Panc1 (cell line): Measurements from ENCODE around the gene PRSS33. TPM values are rescaled to one million over a fixed set of nuclear protein-coding genes. Genes with fewer than 3 reads are reported as not detected.

Experiments used
- ATAC-seq: fragments of 200-7000 bp; cut with Tn5 transposase; 2 replicates; pipeline ENCODE4 v1.9.1; 2020; ENCODE audit warnings: mild to moderate bottlenecking, moderate library complexity
- BruUV-seq: library from RNA; stranded (reverse); fragments of 400-500 nt; replicated peaks from 2 replicates; lab custom pipeline; 2021; lab: Mats Ljungman, UMichigan
- CTCF ChIA-PET: fragments of 300-600 bp; sonication (Branson Sonifier 250); formaldehyde crosslinking; loops from one replicate; lab custom pipeline; 2022; ENCODE audit warnings: antibody characterized with exemption; lab: Charles Lee
- POLR2A ChIA-PET: fragments of 300-600 bp; sonication (Branson Sonifier 250); formaldehyde crosslinking; loops from one replicate; lab custom pipeline; 2022; ENCODE audit warnings: antibody characterized with exemption; lab: Charles Lee
- DNase-seq: peaks from one replicate; pipeline ENCODE4 v3.0.0-alpha.2; 2010; ENCODE audit warnings: low read depth, low spot score
- H3K27ac ChIP-seq: 2 replicates; pipeline ENCODE4 v1.5.1; 2011; ENCODE audit warnings: mild to moderate bottlenecking, low read length, inconsistent platforms
- H3K27me3 ChIP-seq: fragments of 200-500 bp; sonication (Bioruptor generic); 2 replicates; pipeline ENCODE4 v1.6.0; 2014; ENCODE audit warnings: low read length, inconsistent platforms; ENCODE audit not compliant: control insufficient read depth, insufficient read depth
- H3K36me3 ChIP-seq: fragments of 200-500 bp; sonication (Bioruptor generic); 2 replicates; pipeline ENCODE4 v1.5.1; 2014; ENCODE audit warnings: inconsistent platforms, mild to moderate bottlenecking, low read length, moderate library complexity; ENCODE audit not compliant: control insufficient read depth, insufficient read depth
- H3K4me1 ChIP-seq: 2 replicates; pipeline ENCODE4 v1.5.1; 2011; ENCODE audit warnings: inconsistent platforms, mild to moderate bottlenecking, low read length, moderate library complexity; ENCODE audit not compliant: control insufficient read depth, insufficient read depth
- H3K4me3 ChIP-seq, 2 experiments: 2 replicates each; pipeline ENCODE4 v1.5.1; 2011 to 2012; ENCODE audit warnings: low read depth in 2 of 2, low read length in 2 of 2, mild to moderate bottlenecking in 2 of 2, inconsistent platforms in 1 of 2, moderate library complexity in 1 of 2
- H3K9me3 ChIP-seq: fragments of 200-500 bp; sonication (Bioruptor generic); 2 replicates; pipeline ENCODE4 v1.5.1; 2014; ENCODE audit warnings: low read depth, mild to moderate bottlenecking, inconsistent platforms, low read length, moderate library complexity; ENCODE audit not compliant: control insufficient read depth, insufficient read depth
- CTCF ChIP-seq: fragments of 450-650 bp; IDR thresholded peaks from 2 replicates; pipeline ENCODE4 v1.5.1; 2017; ENCODE audit warnings: mild to moderate bottlenecking
- POLR2AphosphoS5 ChIP-seq: IDR thresholded peaks from 2 replicates; pipeline ENCODE4 v1.6.1; 2012; ENCODE audit warnings: mild to moderate bottlenecking, low read depth, low read length, moderate library complexity
- SIN3A ChIP-seq: IDR thresholded peaks from 2 replicates; pipeline ENCODE4 v1.6.1; 2012; ENCODE audit warnings: low read depth, mild to moderate bottlenecking, low read length, moderate library complexity, borderline replicate concordance; ENCODE audit not compliant: insufficient read depth
- TCF7L2 ChIP-seq: IDR thresholded peaks from 2 replicates; pipeline ENCODE4 v1.6.1; 2011; ENCODE audit warnings: mild to moderate bottlenecking, low read depth, low read length, inconsistent platforms
- in situ Hi-C: cut with HindIII; loops from 2 replicates; pipeline ENCODE4 v1.10.0; 2016; ENCODE audit warnings: low sequenced_read_pairs, low pct_unique_long_range_greater_than_20kb
- intact Hi-C: fragments of 100-400 bp; cut with micrococcal nuclease; formaldehyde crosslinking; loops from one replicate; pipeline ENCODE4 v1.10.0; 2022; ENCODE audit not compliant: unreplicated experiment
- total RNA-seq: library from RNA; stranded (reverse); gene quantifications from one replicate; pipeline ENCODE4 v1.2.1, GENCODE V29; 2021; ENCODE audit not compliant: unreplicated experiment
- TF ChIP-seq, protein P1 (sequence below), 2 experiments: IDR thresholded peaks; 2 replicates each; pipeline ENCODE4 v1.6.1; 2011 to 2012; ENCODE audit warnings: low read depth in 2 of 2, control low read depth in 1 of 2, low read length in 1 of 2, mild to moderate bottlenecking in 1 of 2, moderate library complexity in 1 of 2; ENCODE audit not compliant: insufficient read depth in 1 of 2

Gene PRSS33
- total RNA-seq, 1 experiment from 2014 or later, result 0.59 TPM

- intact Hi-C loops (no loop called here), in situ Hi-C loops (no loop called here)
- peaks cover 16% of the 10 kb centered on the region; the same call in 1 of the 2 replicates for H3K9me3 ChIP-seq
- H3K36me3 ChIP-seq, result no peaks in the 10 kb centered on the region
- no peak overlapping the region for H3K27ac ChIP-seq
- no peak overlapping the region for H3K4me3 ChIP-seq
- CTCF ChIA-PET, result no interaction called here
- TF ChIP-seq POLR2AphosphoS5, result no peak
- no peak for TF ChIP-seq CTCF
- TF ChIP-seq TCF7L2, result no peak
- TF ChIP-seq, protein P1, sequence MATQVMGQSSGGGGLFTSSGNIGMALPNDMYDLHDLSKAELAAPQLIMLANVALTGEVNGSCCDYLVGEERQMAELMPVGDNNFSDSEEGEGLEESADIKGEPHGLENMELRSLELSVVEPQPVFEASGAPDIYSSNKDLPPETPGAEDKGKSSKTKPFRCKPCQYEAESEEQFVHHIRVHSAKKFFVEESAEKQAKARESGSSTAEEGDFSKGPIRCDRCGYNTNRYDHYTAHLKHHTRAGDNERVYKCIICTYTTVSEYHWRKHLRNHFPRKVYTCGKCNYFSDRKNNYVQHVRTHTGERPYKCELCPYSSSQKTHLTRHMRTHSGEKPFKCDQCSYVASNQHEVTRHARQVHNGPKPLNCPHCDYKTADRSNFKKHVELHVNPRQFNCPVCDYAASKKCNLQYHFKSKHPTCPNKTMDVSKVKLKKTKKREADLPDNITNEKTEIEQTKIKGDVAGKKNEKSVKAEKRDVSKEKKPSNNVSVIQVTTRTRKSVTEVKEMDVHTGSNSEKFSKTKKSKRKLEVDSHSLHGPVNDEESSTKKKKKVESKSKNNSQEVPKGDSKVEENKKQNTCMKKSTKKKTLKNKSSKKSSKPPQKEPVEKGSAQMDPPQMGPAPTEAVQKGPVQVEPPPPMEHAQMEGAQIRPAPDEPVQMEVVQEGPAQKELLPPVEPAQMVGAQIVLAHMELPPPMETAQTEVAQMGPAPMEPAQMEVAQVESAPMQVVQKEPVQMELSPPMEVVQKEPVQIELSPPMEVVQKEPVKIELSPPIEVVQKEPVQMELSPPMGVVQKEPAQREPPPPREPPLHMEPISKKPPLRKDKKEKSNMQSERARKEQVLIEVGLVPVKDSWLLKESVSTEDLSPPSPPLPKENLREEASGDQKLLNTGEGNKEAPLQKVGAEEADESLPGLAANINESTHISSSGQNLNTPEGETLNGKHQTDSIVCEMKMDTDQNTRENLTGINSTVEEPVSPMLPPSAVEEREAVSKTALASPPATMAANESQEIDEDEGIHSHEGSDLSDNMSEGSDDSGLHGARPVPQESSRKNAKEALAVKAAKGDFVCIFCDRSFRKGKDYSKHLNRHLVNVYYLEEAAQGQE (IDR thresholded peaks at IDR 0.05; ENCODE audit: insufficient read depth in 1 of 2, low read depth in 2 of 2, low read length in 1 of 2), result no peak
- TF ChIP-seq SIN3A, result no peak
- ATAC-seq (no peak), DNase-seq (no peak)
- H3K4me1 ChIP-seq, result no peaks in the 10 kb centered on the region
- no peaks in the 10 kb centered on the region for H3K27me3 ChIP-seq
- POLR2A ChIA-PET, result no interaction called here
- no TSS peak for BruUV-seq
Observed at GRCh38 chr16:2803545-2804195, 16.3 kb upstream of the PRSS33 start.

DNA sequence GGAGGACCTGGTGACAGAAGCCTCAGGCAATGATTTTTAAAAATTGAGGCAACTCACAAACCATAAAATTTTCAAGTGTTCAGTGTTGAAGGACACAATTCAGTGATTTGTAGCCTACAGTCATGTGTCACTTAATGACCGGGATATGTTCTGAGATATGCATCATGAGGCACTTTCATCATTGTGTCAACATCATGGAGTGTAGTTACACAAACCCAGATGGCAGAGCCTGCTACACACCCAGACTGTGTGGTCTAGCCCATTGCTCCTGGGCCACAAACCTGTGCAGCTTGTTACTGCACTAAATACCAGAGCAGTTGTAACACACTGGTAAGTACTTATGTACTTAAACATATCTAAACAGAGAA lies 12.5 kb upstream of the PRSS33 start:
- Histone ChIP-seq H3K9me3 (peaks cover 11% of the 10 kb centered on the region; the same call in 1 of the 2 replicates), H3K4me1 (no peaks in the 10 kb centered on the region), H3K36me3 (no peaks in the 10 kb centered on the region), H3K27me3 (no peaks in the 10 kb centered on the region), H3K4me3 (no peak overlapping the region), H3K27ac (no peak overlapping the region)
- peak; percentile 60 for DNase-seq
- ATAC-seq, result peak; percentile 81
- TF ChIP-seq, protein P1 (IDR thresholded peaks at IDR 0.05; ENCODE audit: insufficient read depth in 1 of 2, low read depth in 2 of 2, low read length in 1 of 2), result no peak
- TF ChIP-seq CTCF (no peak), SIN3A (no peak), POLR2AphosphoS5 (no peak), TCF7L2 (no peak)
- ChIA-PET POLR2A (interaction anchor here (0.7 kb wide), 1 partner anchor 141 kb away, joined by 5 read pairs; no protein-coding TSS in a partner anchor), CTCF (no interaction called here)
- intact Hi-C loops, result no loop called here
- in situ Hi-C loops, result no loop called here
- BruUV-seq, result no TSS peak
